Mesenchymal stem cell (in vitro differentiated cells and primary cell): ENCODE data around the gene TBRG1.

Source experiments
- DNase-seq: peaks from one replicate; pipeline ENCODE4 v3.0.0-alpha.2; 2013
- H2AFZ ChIP-seq: one replicate; pipeline ENCODE4 v1.6.1; 2013; ENCODE audit warnings: low read depth, mild to moderate bottlenecking, control low read depth, inconsistent platforms, low read length, moderate library complexity
- H2AK5ac ChIP-seq: 2 replicates; pipeline ENCODE4 v1.6.1; 2013; ENCODE audit warnings: low read length, moderate library complexity, mild to moderate bottlenecking, inconsistent platforms; ENCODE audit not compliant: severe bottlenecking
- H2BK120ac ChIP-seq: one replicate; pipeline ENCODE4 v1.6.1; 2013; ENCODE audit warnings: low read depth, mild to moderate bottlenecking, inconsistent platforms, low read length, moderate library complexity
- H2BK12ac ChIP-seq, 2 experiments: one replicate each; pipeline ENCODE4 v1.6.1; 2013; ENCODE audit warnings: inconsistent platforms in 2 of 2, low read length in 2 of 2, mild to moderate bottlenecking in 2 of 2, moderate library complexity in 2 of 2, control low read depth in 1 of 2
- H2BK15ac ChIP-seq: one replicate; pipeline ENCODE4 v1.6.1; 2013; ENCODE audit warnings: mild to moderate bottlenecking, low read depth, inconsistent platforms; ENCODE audit not compliant: poor library complexity, severe bottlenecking
- H2BK5ac ChIP-seq: 2 replicates; pipeline ENCODE4 v1.6.1; 2013; ENCODE audit warnings: low read depth, mild to moderate bottlenecking, low read length, control low read depth, inconsistent platforms; ENCODE audit not compliant: poor library complexity, severe bottlenecking
- H3K14ac ChIP-seq, 2 experiments: one replicate each; pipeline ENCODE4 v1.6.1; 2013; ENCODE audit warnings: inconsistent platforms in 2 of 2, low read length in 2 of 2, control low read depth in 1 of 2, mild to moderate bottlenecking in 1 of 2, moderate library complexity in 1 of 2
- H3K18ac ChIP-seq, 2 experiments: one replicate each; pipeline ENCODE4 v1.6.1; 2013; ENCODE audit warnings: inconsistent platforms in 2 of 2, low read length in 2 of 2, control low read depth in 1 of 2, low read depth in 1 of 2, mild to moderate bottlenecking in 1 of 2
- H3K23ac ChIP-seq, 2 experiments: one replicate each; pipeline ENCODE4 v1.6.1; 2013; ENCODE audit warnings: inconsistent platforms in 2 of 2, low read length in 2 of 2, mild to moderate bottlenecking in 2 of 2, moderate library complexity in 2 of 2, control low read depth in 1 of 2
- H3K27ac ChIP-seq: 2 replicates; pipeline ENCODE4 v1.5.1; 2013; ENCODE audit warnings: mild to moderate bottlenecking, moderate library complexity, low read length, control low read depth, inconsistent platforms; ENCODE audit not compliant: poor library complexity, severe bottlenecking
- H3K27me3 ChIP-seq, 2 experiments: 2 replicates each; pipeline versions ENCODE4 v1.6.1 to v1.7.0; 2013; ENCODE audit warnings: low read length in 2 of 2, mild to moderate bottlenecking in 2 of 2, moderate library complexity in 2 of 2, control low read depth in 1 of 2, inconsistent platforms in 1 of 2; ENCODE audit not compliant: control insufficient read depth in 1 of 2, insufficient read depth in 1 of 2
- H3K36me3 ChIP-seq, 2 experiments: 2 replicates each; pipeline versions ENCODE4 v1.6.1 to v1.7.0; 2013; ENCODE audit warnings: low read length in 2 of 2, control low read depth in 1 of 2, inconsistent platforms in 1 of 2, low read depth in 1 of 2, mild to moderate bottlenecking in 1 of 2; ENCODE audit not compliant: insufficient read depth in 2 of 2, control insufficient read depth in 1 of 2
- H3K4ac ChIP-seq, 2 experiments: one replicate each; pipeline ENCODE4 v1.6.1; 2013; ENCODE audit warnings: inconsistent platforms in 2 of 2, low read length in 2 of 2, mild to moderate bottlenecking in 2 of 2, moderate library complexity in 2 of 2, control low read depth in 1 of 2, low read depth in 1 of 2
- H3K4me1 ChIP-seq: 2 replicates; pipeline ENCODE4 v1.6.1; 2013; ENCODE audit warnings: low read depth, low read length, control low read depth; ENCODE audit not compliant: control insufficient read depth, insufficient read depth
- H3K4me2 ChIP-seq: 2 replicates; pipeline ENCODE4 v1.6.1; 2013; ENCODE audit warnings: low read length, mild to moderate bottlenecking, inconsistent platforms; ENCODE audit not compliant: poor library complexity, severe bottlenecking
- H3K4me3 ChIP-seq, 2 experiments: 2 replicates each; pipeline versions ENCODE4 v1.5.1 to v1.7.0; 2013; ENCODE audit warnings: low read length in 2 of 2, mild to moderate bottlenecking in 2 of 2, control low read depth in 1 of 2, low read depth in 1 of 2; ENCODE audit not compliant: insufficient read depth in 1 of 2
- H3K79me1 ChIP-seq: replicated peaks from 2 replicates; pipeline ENCODE4 v1.6.1; 2013; ENCODE audit warnings: mild to moderate bottlenecking, control low read depth, low read length, inconsistent platforms; ENCODE audit not compliant: poor library complexity, severe bottlenecking
- H3K9ac ChIP-seq: 2 replicates; pipeline ENCODE4 v1.7.0; 2013; ENCODE audit warnings: mild to moderate bottlenecking, low read length, moderate library complexity
- H3K9me3 ChIP-seq: 2 replicates; pipeline ENCODE4 v1.7.0; 2013; ENCODE audit warnings: mild to moderate bottlenecking, low read length; ENCODE audit not compliant: control insufficient read depth
- H4K8ac ChIP-seq: one replicate; pipeline ENCODE4 v1.6.1; 2013; ENCODE audit warnings: inconsistent platforms, mild to moderate bottlenecking, low read length, moderate library complexity
- H4K91ac ChIP-seq: one replicate; pipeline ENCODE4 v1.6.1; 2013; ENCODE audit warnings: mild to moderate bottlenecking, low read length, inconsistent platforms
- WGBS: methylation state at CpG from one replicate; pipeline ENCODE4 v1.1.7; 2013; ENCODE audit warnings: mixed read lengths; 5-methylcytosine and 5-hydroxymethylcytosine counted together

The TBRG1 gene

GRCh38 chr11:124581817-124582216 lies 40.8 kb upstream of the TBRG1 start:
- no peak overlapping the region for H2AK5ac ChIP-seq
- H3K9ac ChIP-seq = no peak overlapping the region
- H3K9me3 ChIP-seq = no peaks in the 10 kb centered on the region
- H3K4me1 ChIP-seq = no peaks in the 10 kb centered on the region
- H3K79me1 ChIP-seq = no peaks in the 10 kb centered on the region
- H3K23ac ChIP-seq = no peak overlapping the region
- H2BK15ac ChIP-seq = no peak overlapping the region
- no peak overlapping the region for H3K18ac ChIP-seq
- no peak overlapping the region for H3K4ac ChIP-seq
- H2BK5ac ChIP-seq = no peak overlapping the region
- H3K4me3 ChIP-seq = no peak overlapping the region
- H4K91ac ChIP-seq = no peak overlapping the region
- no peak overlapping the region for H2AFZ ChIP-seq
- DNase-seq = no peak
- WGBS = 76% methylated on average over 6 of the region's 6 CpGs
- H4K8ac ChIP-seq = no peak overlapping the region
- no peak overlapping the region for H2BK12ac ChIP-seq
- H3K27me3 ChIP-seq = peaks cover 5 to 23% of the 10 kb centered on the region in 2 experiments
- H2BK120ac ChIP-seq = no peak overlapping the region
- no peak overlapping the region for H3K14ac ChIP-seq
- H3K36me3 ChIP-seq = no peaks in the 10 kb centered on the region
- H3K4me2 ChIP-seq = no peak overlapping the region
- no peak overlapping the region for H3K27ac ChIP-seq

- H3K18ac ChIP-seq = no peak overlapping the region
Observed at GRCh38 chr11:124582565-124582964, 40.1 kb upstream of the TBRG1 start.

GRCh38 chr11:124583781-124584180 lies 38.9 kb upstream of the TBRG1 start:
- H4K8ac ChIP-seq = no peak overlapping the region
- 86% methylated on average over 8 of the region's 8 CpGs for WGBS
- no peak overlapping the region for H3K23ac ChIP-seq
- H3K4me2 ChIP-seq = no peak overlapping the region
- no peak for DNase-seq
- H3K9me3 ChIP-seq = no peaks in the 10 kb centered on the region
- no peak overlapping the region for H2BK5ac ChIP-seq
- H2BK120ac ChIP-seq = no peak overlapping the region
- no peak overlapping the region for H2BK15ac ChIP-seq
- no peaks in the 10 kb centered on the region for H3K36me3 ChIP-seq
- H2AFZ ChIP-seq = no peak overlapping the region
- H3K27me3 ChIP-seq = peaks cover 5 to 12% of the 10 kb centered on the region in 2 experiments
- no peak overlapping the region for H3K27ac ChIP-seq
- H3K18ac ChIP-seq = no peak overlapping the region
- no peak overlapping the region for H3K4ac ChIP-seq
- H3K14ac ChIP-seq = no peak overlapping the region
- no peak overlapping the region for H3K9ac ChIP-seq
- no peaks in the 10 kb centered on the region for H3K79me1 ChIP-seq
- H3K4me3 ChIP-seq = no peak overlapping the region
- H2AK5ac ChIP-seq = no peak overlapping the region
- no peak overlapping the region for H4K91ac ChIP-seq
- no peaks in the 10 kb centered on the region for H3K4me1 ChIP-seq
- H2BK12ac ChIP-seq = no peak overlapping the region

More at GRCh38 chr11:124582565-124582964, 40.1 kb upstream of the TBRG1 start:
- H3K4me1 ChIP-seq = no peaks in the 10 kb centered on the region
- peaks cover 5 to 18% of the 10 kb centered on the region in 2 experiments for H3K27me3 ChIP-seq
- no peak overlapping the region for H3K27ac ChIP-seq
- no peak overlapping the region for H2BK120ac ChIP-seq
- H2BK5ac ChIP-seq = no peak overlapping the region
- no peak overlapping the region for H3K23ac ChIP-seq
- no peak overlapping the region for H3K4me2 ChIP-seq
- H4K8ac ChIP-seq = no peak overlapping the region
- no peak overlapping the region for H2BK15ac ChIP-seq
- no peaks in the 10 kb centered on the region for H3K36me3 ChIP-seq
- no peak overlapping the region for H3K4me3 ChIP-seq
- no peak overlapping the region for H3K14ac ChIP-seq
- H3K9ac ChIP-seq = no peak overlapping the region
- no peaks in the 10 kb centered on the region for H3K9me3 ChIP-seq
- no peak overlapping the region for H4K91ac ChIP-seq
- DNase-seq = no peak
- H2AK5ac ChIP-seq = no peak overlapping the region
- no peak overlapping the region for H3K4ac ChIP-seq
- H2BK12ac ChIP-seq = no peak overlapping the region
- H3K79me1 ChIP-seq = no peaks in the 10 kb centered on the region
- no CpG with 5 or more reads among the region's 2 CpGs for WGBS
- H2AFZ ChIP-seq = no peak overlapping the region

GRCh38 chr11:124584681-124585372 lies 37.8 kb upstream of the TBRG1 start:
- 91% methylated on average over 2 of the region's 4 CpGs for WGBS
- Histone ChIP-seq H3K4ac (no peak overlapping the region), H2AK5ac (no peak overlapping the region), H3K27ac (no peak overlapping the region), H3K14ac (no peak overlapping the region), H4K91ac (no peak overlapping the region), H3K4me3 (no peak overlapping the region), H2BK5ac (no peak overlapping the region), H3K4me1 (no peaks in the 10 kb centered on the region), H2BK12ac (no peak overlapping the region), H3K4me2 (no peak overlapping the region), H3K18ac (no peak overlapping the region), H2BK15ac (no peak overlapping the region), H3K27me3 (peaks cover 5 to 12% of the 10 kb centered on the region in 2 experiments), H2BK120ac (no peak overlapping the region), H4K8ac (no peak overlapping the region), H3K23ac (no peak overlapping the region), H2AFZ (no peak overlapping the region), H3K79me1 (no peaks in the 10 kb centered on the region), H3K36me3 (no peaks in the 10 kb centered on the region), H3K9me3 (no peaks in the 10 kb centered on the region), H3K9ac (no peak overlapping the region)
- no peak for DNase-seq
